ENCODE measurements around the gene SLC35B4.

Gene SLC35B4

DNA sequence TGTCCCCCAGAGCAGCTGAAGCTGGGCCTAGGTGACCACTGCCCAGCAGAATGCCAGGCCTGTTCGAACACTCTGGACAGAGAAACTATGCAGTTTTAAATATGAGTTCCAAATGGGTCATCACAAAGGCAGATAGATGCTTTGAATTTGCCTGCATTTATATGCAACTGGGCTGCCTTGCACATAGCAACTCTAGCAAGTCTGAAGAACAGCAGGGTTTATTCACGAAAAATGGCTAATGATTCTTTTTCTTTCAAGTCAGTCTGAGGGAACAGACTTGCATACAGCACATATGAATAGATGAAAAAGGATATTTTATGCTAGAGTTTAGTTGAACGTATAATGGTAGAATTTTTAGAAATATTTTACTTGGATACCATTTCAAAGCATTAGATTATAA lies 68.5 kb downstream of the SLC35B4 start:
- no peaks in the 10 kb centered on the region for H3K36me3 Mint-ChIP-seq
- CTCF ChIA-PET: no interaction called here
- H3K9me3 Mint-ChIP-seq: no peaks in the 10 kb centered on the region
- no peak overlapping the region for H3K4me3 Mint-ChIP-seq
- no peaks in the 10 kb centered on the region for H3K27me3 Mint-ChIP-seq
- DNase-seq: no peak
- no peak overlapping the region for H3K27ac Mint-ChIP-seq
- H3K4me1 Mint-ChIP-seq: no peaks in the 10 kb centered on the region

DNA sequence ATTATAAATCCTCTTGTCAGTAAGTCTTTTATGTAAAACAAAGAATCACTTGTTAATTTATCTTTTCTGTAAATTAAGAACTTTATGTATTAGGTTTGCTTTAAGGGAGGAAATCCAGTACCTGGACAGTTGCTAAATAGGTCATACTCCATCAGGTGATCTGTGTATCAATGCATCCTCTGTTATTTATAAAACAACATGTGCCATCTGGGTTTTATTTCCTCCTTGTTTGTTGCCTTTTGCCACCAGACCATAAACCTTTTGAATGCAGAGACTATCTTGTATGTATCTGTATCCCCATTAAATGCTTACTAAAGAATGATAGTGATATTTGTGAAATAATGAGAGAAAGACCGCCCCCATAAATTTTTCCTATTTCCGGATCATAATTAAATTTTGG lies 70.0 kb downstream of the SLC35B4 start:
- Mint-ChIP-seq H3K36me3 (no peaks in the 10 kb centered on the region), H3K4me1 (no peaks in the 10 kb centered on the region), H3K27ac (no peak overlapping the region), H3K4me3 (no peak overlapping the region), H3K27me3 (no peaks in the 10 kb centered on the region), H3K9me3 (no peaks in the 10 kb centered on the region)
- CTCF ChIA-PET: no interaction called here
- no peak for DNase-seq

DNA sequence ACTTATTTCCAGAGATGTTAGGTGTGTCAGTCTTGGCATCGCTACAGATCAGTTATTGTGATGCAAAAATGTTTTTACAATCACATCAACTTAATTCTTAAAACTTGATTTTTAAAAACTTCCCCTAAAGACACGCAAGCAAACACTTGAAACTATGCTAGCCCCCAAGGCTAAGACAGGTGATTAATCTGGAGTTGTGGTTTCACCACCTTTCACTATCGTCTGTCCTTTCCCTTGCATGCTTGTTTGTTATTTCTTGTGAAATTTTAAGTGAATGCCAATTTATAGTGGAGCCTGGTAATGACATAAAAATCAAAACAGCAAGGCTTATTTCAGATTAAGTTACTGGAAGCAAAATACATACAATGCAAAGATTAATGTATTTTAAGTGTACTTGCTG lies 70.4 kb downstream of the SLC35B4 start:
- Mint-ChIP-seq H3K4me3 (no peak overlapping the region), H3K36me3 (no peaks in the 10 kb centered on the region), H3K4me1 (no peaks in the 10 kb centered on the region), H3K27ac (no peak overlapping the region), H3K9me3 (no peaks in the 10 kb centered on the region), H3K27me3 (no peaks in the 10 kb centered on the region)
- CTCF ChIA-PET: no interaction called here
- DNase-seq: no peak

DNA sequence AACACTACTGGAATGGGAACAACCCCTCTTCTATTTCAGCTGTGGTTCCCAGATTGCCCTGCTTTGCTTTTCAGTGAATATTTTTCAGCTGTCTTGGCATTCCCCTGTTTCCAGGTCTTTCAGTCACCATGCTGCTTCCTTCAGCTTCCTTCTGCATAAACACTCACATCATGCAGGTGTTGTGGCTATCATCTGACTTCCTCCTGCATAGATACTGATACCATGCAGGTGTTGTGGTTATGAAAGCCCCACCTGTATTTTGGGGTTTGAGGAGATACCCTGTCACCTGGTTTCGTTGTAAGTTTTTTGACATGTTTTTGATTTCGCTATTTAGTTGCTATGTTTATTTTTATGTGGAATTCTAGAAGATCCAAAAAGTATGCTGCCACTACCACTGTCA lies 71.5 kb downstream of the SLC35B4 start:
- Mint-ChIP-seq H3K36me3 (no peaks in the 10 kb centered on the region), H3K27me3 (no peaks in the 10 kb centered on the region), H3K9me3 (no peaks in the 10 kb centered on the region), H3K27ac (no peak overlapping the region), H3K4me1 (no peaks in the 10 kb centered on the region), H3K4me3 (no peak overlapping the region)
- CTCF ChIA-PET: no interaction called here
- DNase-seq: no peak
